ENCODE measurements around the gene CNKSR1.

CNKSR1 gene

DNA sequence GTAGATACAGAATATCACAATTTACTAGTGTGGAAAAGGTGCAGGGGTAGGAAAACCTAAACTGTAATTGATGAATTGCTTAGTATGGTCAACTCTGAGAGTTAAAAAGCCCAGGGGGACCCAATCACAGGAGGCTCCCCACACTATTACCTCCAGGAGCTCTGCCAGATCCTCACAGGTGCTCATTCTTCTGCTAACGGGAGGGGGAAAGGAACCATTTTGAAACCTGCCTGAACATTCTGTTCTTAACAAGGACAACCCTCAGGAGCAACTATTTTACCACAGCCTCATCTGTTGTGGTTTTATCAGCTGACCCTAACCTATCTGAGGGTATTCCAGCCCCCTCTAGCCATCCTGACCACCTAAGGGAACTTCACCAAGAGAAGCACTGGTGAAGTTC lies 46.6 kb upstream of the CNKSR1 start:
- no peaks in the 10 kb centered on the region for H3K9me3 ChIP-seq (ENCODE audit: control insufficient read depth, insufficient read depth, low read depth, low read length)
- POLR2A ChIA-PET, result interaction anchor here (0.6 kb wide), 1 partner anchor 36 kb away, joined by 4 read pairs; no protein-coding TSS in a partner anchor
- no peak overlapping the region for H3K4me3 ChIP-seq (ENCODE audit: low read depth, low read length)
- H3K27ac ChIP-seq (ENCODE audit: extremely low read depth, low read depth, low read length), result no peak overlapping the region
- no peak for TF ChIP-seq ZNF654 (tag by site-specific recombination; IDR thresholded peaks at IDR 0.05; ENCODE audit: low read depth)
- TF ChIP-seq ZNF843 (tag by site-specific recombination; IDR thresholded peaks at IDR 0.05), result no peak
- TF ChIP-seq KLF7 (tag by site-specific recombination; IDR thresholded peaks at IDR 0.05; ENCODE audit: borderline replicate concordance), result no peak
- TF ChIP-seq ZNF404 (tag by site-specific recombination; IDR thresholded peaks at IDR 0.05), result no peak
- TF ChIP-seq ZNF701 (tag by site-specific recombination; IDR thresholded peaks at IDR 0.05), result no peak
- no peak for TF ChIP-seq ZFHX2 (tag by site-specific recombination; conservative IDR thresholded peaks at IDR 0.05)
- TF ChIP-seq, protein P1, sequence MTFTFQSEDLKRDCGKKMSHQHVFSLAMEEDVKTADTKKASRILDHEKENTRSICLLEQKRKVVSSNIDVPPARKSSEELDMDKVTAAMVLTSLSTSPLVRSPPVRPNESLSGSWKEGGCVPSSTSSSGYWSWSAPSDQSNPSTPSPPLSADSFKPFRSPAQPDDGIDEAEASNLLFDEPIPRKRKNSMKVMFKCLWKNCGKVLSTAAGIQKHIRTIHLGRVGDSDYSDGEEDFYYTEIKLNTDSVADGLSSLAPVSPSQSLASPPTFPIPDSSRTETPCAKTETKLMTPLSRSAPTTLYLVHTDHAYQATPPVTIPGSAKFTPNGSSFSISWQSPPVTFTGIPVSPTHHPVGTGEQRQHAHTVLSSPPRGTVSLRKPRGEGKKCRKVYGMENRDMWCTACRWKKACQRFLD (tag by site-specific recombination; IDR thresholded peaks at IDR 0.05), result no peak
- TF ChIP-seq HOXC10 (CRISPR knock-in tag; IDR thresholded peaks at IDR 0.05), result no peak
- no peak for TF ChIP-seq KLF10 (tag by site-specific recombination; IDR thresholded peaks at IDR 0.05)
- TF ChIP-seq, protein P2, sequence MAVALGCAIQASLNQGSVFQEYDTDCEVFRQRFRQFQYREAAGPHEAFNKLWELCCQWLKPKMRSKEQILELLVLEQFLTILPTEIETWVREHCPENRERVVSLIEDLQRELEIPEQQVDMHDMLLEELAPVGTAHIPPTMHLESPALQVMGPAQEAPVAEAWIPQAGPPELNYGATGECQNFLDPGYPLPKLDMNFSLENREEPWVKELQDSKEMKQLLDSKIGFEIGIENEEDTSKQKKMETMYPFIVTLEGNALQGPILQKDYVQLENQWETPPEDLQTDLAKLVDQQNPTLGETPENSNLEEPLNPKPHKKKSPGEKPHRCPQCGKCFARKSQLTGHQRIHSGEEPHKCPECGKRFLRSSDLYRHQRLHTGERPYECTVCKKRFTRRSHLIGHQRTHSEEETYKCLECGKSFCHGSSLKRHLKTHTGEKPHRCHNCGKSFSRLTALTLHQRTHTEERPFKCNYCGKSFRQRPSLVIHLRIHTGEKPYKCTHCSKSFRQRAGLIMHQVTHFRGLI (tag by site-specific recombination; IDR thresholded peaks at IDR 0.05), result no peak
- TF ChIP-seq ZNF324 (tag by site-specific recombination; IDR thresholded peaks at IDR 0.05), result no peak
- TF ChIP-seq MYNN (tag by site-specific recombination; IDR thresholded peaks at IDR 0.05; ENCODE audit: borderline replicate concordance), result no peak
- TF ChIP-seq, protein P3, sequence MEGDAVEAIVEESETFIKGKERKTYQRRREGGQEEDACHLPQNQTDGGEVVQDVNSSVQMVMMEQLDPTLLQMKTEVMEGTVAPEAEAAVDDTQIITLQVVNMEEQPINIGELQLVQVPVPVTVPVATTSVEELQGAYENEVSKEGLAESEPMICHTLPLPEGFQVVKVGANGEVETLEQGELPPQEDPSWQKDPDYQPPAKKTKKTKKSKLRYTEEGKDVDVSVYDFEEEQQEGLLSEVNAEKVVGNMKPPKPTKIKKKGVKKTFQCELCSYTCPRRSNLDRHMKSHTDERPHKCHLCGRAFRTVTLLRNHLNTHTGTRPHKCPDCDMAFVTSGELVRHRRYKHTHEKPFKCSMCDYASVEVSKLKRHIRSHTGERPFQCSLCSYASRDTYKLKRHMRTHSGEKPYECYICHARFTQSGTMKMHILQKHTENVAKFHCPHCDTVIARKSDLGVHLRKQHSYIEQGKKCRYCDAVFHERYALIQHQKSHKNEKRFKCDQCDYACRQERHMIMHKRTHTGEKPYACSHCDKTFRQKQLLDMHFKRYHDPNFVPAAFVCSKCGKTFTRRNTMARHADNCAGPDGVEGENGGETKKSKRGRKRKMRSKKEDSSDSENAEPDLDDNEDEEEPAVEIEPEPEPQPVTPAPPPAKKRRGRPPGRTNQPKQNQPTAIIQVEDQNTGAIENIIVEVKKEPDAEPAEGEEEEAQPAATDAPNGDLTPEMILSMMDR (tag by site-specific recombination; IDR thresholded peaks at IDR 0.05), result no peak
- TF ChIP-seq, protein P4, sequence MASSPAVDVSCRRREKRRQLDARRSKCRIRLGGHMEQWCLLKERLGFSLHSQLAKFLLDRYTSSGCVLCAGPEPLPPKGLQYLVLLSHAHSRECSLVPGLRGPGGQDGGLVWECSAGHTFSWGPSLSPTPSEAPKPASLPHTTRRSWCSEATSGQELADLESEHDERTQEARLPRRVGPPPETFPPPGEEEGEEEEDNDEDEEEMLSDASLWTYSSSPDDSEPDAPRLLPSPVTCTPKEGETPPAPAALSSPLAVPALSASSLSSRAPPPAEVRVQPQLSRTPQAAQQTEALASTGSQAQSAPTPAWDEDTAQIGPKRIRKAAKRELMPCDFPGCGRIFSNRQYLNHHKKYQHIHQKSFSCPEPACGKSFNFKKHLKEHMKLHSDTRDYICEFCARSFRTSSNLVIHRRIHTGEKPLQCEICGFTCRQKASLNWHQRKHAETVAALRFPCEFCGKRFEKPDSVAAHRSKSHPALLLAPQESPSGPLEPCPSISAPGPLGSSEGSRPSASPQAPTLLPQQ (tag by site-specific recombination; IDR thresholded peaks at IDR 0.05), result no peak
- TF ChIP-seq ZNF391 (tag by site-specific recombination; IDR thresholded peaks at IDR 0.05; ENCODE audit: borderline replicate concordance, low read depth), result no peak
- no peak for TF ChIP-seq ZIC2 (tag by site-specific recombination; IDR thresholded peaks at IDR 0.05)
- no peak for TF ChIP-seq ZNF132 (tag by site-specific recombination; IDR thresholded peaks at IDR 0.05; ENCODE audit: borderline replicate concordance)
- no peak for TF ChIP-seq ZFP3 (tag by site-specific recombination; IDR thresholded peaks at IDR 0.05; ENCODE audit: low read depth)
- no peak for TF ChIP-seq ZNF560 (tag by site-specific recombination; IDR thresholded peaks at IDR 0.05; ENCODE audit: borderline replicate concordance)
- no peak for TF ChIP-seq ZSCAN16 (tag by site-specific recombination; IDR thresholded peaks at IDR 0.05)
- no peaks in the 10 kb centered on the region for H3K36me3 ChIP-seq (ENCODE audit: control insufficient read depth in 2 of 2, insufficient read depth in 1 of 2, low read length in 2 of 2)
- peaks cover 4% of the 10 kb centered on the region; the same call in 1 of the 2 replicates for H3K4me1 ChIP-seq (ENCODE audit: control insufficient read depth, insufficient read depth, low read length)
- CTCF ChIA-PET, result interaction anchor here (0.6 to 7.1 kb wide), 3 partner anchors 9 to 106 kb away, joined by 3 to 39 read pairs (median 8); no protein-coding TSS in a partner anchor

Data from HEK293 (cell line).